Measurements from ENCODE around the gene USP34.
"Not testable (repeated sequence)": the region's sequence is repeated elsewhere in the genome, so short reads cannot be mapped to it uniquely, and the experiment has no call there.

USP34 gene

DNA sequence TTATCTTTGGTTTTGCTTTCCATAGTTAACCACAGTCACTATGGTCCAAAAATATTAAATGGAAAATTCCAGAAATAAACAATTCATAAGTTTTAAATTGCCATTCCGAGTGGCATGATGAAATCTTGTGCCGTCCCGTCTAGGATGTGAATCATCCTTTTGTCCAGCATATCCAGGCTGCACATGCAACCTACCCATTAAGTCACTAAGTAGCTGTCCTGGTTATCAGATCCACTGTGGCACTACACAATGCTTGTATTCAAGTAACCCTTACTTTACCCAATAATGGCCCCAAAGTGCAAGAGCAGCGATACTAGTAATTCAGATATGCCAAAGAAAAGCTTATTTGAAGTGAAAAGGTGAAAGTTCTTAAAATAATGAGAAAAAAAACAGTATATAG is 10.7 kb downstream of the USP34 start:
- DNase-seq (ENCODE audit: low spot score) = peak; percentile 68

DNA sequence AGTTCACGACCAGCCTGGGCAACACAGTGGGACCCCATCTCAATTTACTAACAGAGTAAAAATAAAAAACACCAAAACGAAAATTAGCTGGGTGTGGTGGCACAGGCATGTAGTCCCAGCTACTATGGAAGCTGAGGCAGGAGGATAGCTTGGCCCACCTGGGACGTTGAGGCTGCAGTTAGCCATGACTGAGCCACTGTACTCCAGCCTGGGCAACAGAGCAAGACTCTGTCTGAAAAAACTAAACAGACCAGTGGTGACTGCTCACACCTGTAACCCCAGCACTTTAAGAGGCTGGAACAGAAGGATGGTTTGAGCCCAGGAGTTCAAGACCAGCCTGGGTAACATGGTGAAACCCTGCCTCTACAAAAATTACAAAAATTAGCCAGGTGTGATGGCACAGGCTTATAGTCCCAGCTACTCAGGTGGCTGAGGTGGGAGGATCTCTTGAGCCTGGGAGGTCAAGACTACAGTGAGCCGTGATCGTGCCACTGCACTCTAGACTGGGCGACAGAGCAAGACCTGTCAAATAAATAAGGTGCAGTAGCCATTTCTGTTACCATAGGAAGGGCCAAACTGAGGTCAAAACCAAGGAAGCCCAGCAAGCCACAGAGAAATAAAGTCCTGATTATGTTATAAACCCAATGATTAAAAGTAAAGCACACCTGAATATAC is 14.0 kb downstream of the USP34 start:
- DNase-seq (ENCODE audit: low spot score) = no peak

DNA sequence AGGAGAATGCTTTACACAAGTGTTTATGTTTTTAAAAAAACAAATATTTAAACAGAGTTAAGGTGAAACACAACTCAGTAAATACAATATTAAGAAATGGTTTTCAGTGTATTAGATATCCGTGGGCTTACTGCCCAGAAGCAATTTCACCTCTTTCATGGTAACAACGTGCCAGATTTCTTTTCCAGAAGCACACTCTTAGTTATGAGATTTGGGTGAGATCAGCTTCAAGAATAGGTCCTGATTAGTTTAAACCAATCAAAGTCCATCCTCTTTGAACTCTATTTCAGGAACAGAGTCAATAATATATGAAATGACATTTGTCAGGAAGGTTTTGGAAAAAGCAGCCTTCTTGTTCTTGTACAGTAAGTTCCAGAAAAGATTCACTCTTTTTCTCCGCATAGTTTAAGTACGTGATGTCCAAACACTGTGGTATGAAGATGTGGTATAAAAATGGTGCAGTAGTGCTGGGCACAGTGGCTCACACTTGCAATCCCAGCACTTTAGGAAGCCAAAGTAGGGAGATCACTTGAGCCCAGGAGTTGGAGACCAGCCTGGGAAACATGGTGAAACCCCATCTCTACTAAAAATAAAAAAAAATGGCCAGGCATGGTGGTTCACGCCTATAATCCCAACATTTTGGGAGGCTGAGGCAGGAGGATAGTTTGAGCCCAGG is 14.7 kb downstream of the USP34 start:
- DNase-seq (ENCODE audit: low spot score) = no peak

DNA sequence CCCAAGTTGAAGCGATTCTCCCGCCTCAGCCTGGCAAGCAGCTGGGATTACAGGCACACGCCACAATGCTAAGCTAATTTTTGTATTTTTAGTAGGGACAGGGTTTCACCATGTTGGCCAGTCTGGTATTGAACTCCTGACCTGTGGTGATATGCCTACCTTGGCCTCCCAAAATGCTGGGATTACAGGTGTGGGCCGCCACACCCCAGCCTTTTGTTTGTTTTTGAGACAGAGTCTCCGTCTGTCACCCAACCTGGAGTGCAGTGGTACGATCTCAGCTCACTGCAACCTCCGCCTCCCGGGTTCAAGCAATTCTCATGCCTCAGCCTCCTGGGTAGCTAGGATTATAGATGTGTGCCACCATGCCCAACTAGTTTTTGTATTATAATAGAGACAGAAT is 15.9 kb downstream of the USP34 start:
- not testable (repeated sequence) for DNase-seq (ENCODE audit: low spot score)

DNA sequence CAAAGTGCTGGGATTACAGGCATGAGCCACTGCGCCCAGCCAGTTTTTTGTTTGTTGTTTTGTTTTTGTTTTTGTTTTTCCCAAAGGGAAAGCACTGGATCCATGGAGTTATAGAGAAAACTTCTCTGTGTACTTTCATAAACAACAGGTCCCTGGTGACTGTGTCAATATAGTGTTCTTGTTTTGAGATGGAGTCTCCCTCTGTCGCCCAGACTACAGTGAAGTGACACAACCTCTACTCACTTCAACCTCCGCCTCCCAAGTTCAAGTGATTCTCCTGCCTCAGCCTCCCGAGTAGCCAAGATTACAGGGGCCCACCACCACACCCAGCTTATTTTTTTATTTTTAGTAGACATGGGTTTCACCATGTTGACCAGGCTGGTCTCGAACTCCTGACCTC is 16.5 kb downstream of the USP34 start:
- DNase-seq (ENCODE audit: low spot score) = no peak

DNA sequence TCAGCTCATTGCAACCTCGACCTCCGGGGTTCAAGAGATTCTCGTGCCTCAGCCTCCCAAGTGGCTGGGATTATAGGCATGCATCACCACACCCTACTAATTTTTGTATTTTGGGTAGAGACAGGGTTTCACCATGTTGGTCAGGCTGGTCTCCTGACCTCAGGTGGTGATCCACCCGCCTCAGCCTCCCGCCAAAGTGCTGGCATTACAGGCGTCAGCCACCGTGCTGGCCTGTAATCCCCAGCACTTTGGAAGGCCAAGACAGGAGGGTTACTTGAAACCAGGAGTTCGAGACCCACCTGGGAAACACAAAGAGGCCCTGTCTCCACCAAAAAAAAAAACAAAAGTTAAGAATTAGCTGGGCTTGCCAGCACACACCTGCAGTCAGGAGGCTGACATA is 18.5 kb downstream of the USP34 start:
- DNase-seq (ENCODE audit: low spot score) = no peak

DNA sequence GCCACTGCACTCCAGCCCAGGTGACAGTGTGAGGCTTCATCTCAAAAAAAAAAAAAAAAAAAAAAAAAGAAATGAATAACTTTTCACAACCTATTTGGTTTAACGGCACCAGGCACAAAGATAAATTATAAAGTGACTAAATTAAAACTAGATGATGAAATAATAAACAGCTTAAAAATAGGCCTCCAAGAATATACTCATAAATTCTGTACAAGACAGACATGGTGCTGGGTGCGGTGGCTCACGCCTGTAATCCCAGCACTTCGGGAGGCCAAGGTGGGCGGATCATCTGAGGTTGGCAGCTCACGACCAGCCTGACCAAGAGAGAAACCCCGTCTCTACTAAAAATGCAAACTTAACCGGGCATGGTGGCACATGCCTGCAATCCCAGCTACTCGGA is 19.7 kb downstream of the USP34 start:
- no peak for DNase-seq (ENCODE audit: low spot score)

DNA sequence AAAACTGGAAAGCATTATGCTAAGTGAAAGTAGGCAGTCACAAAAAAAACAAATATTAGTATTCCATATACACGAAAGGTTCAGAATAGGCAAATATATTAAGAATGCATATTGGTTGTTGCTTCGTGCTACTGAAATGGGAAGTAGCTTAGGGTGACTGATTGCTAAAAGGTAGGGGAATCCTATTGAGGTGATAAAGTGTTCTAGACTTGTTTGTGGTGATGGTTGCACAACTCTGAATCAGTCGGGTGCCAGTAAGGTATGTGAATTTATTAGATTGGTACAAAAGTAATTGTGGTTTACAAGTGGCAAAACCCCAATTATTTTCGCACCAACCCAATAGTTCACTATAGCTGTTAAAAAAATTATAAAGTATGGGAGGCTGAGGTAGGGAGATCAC is 20.7 kb downstream of the USP34 start:
- no peak for DNase-seq (ENCODE audit: low spot score)

DNA sequence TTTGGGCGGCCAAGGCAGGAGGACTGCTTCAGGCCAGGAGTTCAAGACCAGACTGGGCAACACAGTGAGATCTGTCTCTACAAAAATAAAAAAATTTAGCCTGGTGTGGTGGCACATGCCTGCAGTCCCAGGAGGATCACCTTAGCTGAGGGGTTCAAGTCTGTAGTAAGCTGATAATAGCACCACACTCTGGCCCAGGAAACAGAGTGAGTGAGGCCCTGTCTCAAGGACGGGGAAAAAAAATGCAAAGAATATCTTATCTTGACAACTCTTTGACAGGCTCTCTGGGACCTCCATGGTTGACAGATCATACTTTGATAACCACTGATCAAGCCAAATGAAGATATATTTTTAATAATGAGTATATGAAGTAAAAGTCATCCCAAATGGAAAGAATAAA is 22.7 kb downstream of the USP34 start:
- no peak for DNase-seq (ENCODE audit: low spot score)

DNA sequence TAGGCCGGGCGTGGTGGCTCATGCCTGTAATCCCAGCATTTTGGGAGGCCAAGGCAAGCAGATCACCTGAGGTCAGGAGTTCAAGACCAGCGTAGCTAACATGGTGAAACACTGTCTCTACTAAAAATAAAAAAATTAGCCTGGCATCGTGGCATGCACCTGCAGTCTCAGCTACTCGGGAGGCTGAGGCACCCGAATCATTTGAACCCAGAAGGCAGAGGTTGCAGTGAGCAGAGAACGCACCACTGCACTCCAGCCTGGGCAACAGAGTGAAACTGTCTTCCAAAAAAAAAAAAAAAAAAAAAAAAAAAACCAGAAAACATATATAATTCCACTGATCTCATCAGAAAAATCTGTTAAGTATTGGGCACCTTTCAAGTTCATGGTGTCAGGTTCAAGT is 23.9 kb downstream of the USP34 start:
- not testable (repeated sequence) for DNase-seq (ENCODE audit: low spot score)

DNA sequence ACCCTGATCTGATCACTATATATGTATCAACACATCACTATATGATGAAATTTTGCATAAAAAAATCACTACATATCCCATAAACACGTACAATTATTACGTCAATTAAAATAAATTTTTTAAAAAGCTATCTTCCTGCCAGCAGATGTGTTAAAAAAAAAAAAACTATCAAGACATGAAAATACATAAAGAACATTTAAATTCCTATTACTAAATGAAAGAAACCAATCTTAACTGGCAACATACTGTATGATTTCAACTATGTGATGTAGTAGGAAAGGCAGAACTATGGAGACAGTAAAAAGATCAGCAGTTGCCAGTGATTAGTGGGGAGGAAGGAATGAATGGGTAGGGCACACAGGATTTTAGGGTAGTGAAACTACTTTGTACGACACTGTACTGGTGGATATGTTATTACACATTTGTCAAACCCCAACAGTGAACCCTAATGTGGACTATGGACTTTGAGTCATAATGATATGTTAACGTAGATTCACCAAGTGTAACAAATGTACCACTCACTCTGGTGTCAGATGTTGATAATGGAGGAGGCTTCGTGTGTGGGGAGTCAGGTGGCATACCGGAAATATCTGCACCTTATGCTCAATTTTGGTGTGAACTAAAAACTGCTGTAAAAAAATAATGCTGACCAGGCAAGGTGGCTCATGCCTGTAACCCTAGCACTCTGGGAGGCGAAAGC is 27.4 kb downstream of the USP34 start:
- DNase-seq (ENCODE audit: low spot score) = no peak

DNA sequence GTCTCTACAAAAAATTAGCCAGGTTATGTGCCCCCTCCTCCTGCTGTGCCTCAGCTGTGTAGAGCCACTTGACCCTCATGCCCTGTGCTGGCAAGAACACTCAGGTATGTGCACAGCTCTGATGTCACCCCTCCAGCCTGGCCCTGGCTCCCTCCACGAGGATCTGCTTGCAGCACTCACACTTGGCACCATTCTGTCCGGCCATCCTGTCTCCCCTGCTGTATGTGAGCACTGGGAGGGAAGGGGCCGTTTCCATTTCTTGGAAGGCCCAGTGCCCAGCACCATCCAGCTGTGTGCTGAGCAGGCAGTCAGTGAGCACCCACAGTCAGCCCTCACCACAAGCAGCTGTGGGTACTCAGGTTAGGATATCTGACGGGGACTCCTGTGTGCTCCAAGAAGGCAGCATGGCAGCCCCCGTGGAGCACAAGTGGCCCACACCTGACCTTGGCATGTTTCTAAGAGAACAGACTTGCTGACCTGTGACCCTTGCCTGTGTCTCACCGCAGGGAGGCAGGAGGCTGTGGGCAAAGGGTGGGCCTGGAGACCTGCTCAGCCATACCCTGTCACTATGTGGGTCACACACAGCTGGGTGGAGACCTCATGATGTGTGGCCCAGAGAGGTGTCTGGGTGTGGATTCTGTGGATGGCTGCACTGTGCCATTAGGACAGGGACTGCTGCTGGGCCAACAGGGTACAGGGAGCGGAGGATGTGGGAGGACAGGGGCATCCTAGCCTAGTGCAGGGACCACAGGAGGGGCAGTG is 31.5 kb downstream of the USP34 start:
- DNase-seq (ENCODE audit: low spot score) = no peak

DNA sequence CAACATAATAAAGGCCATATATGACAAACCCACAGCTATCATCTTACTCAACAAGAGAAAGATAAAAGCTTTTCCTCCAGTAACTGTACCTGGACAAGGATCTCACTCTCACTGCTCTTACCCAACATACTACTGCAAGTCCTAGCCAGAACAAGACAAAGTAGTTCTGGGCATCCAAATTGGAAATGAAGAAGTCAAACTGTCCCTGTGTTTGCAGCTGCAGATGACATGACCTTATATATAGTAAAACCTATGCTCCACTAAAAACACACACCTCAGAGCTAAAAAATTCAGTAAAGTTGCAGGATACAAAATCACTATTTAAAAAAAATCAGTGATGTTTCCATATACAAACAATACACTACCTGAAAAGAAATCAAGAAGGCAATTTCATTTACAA is 32.2 kb downstream of the USP34 start:
- no peak for DNase-seq (ENCODE audit: low spot score)

DNA sequence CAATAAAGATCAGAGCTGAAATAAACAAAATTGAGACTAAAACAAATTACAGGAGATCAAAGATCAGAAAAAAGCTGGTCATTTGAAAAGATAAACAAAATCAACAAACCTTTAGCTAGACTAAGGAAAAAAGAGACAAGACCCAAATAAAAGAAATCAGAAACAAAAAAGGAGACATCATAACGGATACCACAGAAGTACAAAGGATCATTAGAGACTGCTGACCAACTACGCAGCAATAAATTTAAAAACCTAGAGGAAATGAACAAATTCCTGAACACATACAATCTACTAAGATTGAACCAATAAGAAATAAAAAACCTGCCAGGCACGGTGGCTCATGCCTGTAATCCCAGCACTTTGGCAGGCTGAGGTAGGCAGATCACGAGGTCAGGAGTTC is 33.7 kb downstream of the USP34 start:
- no peak for DNase-seq (ENCODE audit: low spot score)

DNA sequence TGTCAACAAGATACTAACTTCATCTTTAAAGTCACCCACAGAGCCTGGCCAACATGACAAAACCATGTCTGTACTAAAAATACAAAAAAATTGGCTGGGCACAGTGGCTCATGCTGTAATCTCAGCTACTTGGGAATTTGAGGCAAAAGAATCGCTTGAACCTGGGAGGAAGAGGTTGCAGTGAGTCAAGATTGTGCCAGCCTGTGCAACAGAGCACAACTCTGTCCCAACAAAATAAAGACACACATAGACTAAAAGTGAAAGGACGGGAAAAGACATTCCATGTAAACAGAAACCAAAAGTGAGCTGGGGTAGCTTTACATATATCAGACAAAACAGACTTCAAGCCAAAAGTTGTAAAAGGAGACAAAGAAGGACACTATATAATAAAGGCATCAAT is 34.8 kb downstream of the USP34 start:
- no peak for DNase-seq (ENCODE audit: low spot score)

DNA sequence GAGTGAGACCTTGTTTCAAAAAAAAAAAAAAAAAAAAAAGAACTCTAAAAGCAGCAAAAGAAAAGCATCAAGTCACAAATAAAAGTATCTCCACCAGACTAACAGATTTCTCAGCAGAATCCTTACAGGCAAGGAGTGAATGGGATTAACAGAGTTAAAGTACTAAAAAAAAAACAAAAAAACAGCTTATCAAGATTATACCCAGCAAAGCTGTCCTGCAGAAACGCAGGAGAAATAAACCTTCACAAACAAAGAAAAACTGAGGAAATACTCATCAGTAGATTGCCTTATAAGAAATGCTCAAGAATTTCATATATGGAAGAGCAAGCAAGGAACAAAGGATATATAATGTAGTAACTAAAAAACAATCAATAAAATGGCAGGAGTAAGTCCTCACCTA is 35.6 kb downstream of the USP34 start:
- DNase-seq (ENCODE audit: low spot score) = no peak

DNA sequence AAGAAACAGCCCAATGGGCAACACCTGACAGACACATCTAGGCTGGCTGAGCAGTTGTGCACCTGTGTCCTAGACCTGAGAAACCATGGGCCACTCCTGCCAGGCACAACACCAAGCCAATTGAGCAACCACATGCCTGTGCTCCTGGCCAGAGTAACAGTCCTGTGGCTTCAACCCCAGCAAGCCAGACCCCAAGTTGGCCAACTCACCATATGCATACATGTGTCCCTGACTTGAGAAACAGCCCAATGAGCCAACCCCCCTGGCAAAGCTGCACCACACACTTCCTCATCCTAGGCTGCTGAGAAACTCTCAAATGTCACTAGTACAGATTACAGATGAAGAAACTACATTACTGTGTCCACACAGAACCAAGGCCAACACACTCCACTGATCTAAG is 36.6 kb downstream of the USP34 start:
- peak; percentile 11 for DNase-seq (ENCODE audit: low spot score)

DNA sequence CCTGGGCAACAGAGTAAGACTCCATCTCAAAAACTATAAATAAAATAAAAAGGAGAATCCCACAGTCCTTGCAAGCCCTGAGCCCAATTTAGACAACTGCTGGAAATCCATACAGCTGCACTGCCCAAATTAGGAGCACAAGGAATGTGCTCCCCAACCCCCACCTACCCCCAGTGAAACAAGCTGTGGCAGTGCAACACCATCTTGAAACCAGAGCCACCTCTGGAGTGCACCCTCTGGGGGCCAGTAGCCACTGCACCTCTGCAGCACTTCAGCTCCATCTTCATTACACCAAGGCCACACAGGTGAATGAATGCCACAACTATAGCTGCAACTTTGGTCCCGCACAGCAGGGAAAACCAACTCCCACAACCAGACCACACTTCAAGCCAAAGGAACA is 37.3 kb downstream of the USP34 start:
- no peak for DNase-seq (ENCODE audit: low spot score)

DNA sequence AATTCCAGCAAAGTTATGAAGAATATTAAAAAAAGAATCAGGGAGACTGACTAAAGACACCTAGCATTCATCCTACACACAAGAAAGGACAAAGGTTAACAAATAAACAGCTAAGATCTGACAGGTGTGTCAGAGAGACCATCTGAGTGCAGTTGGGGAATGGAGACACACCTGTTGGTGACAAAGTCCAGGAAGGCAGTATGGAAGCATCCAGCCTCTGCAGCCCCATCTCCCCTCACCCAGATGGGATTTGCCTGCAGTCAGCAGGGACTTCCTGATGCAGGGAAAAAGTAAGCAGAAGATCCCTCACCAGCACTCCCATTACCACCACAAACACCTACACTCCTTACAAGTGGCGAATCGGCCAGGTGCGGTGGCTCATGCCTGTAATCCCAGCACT is 37.9 kb downstream of the USP34 start:
- DNase-seq (ENCODE audit: low spot score) = no peak

DNA sequence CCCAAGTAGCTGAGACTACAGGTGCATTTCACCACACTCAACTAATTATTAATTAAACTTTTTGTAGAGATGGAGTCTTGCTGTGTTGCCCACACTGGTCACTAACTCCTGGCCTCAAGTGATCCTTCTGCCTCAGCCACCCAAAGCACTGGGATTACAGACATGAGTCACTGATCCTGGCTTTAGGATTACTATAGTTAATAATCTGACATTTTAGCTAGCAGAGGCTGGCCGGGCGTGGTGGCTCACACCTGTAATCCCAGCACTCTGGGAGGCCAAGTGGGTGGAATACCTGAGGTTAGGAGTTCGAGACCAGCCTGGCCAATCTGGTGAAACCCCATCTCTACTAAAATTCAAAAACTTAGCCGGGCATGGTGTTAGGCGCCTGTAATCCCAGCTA is 39.5 kb downstream of the USP34 start:
- DNase-seq (ENCODE audit: low spot score) = no peak

DNA sequence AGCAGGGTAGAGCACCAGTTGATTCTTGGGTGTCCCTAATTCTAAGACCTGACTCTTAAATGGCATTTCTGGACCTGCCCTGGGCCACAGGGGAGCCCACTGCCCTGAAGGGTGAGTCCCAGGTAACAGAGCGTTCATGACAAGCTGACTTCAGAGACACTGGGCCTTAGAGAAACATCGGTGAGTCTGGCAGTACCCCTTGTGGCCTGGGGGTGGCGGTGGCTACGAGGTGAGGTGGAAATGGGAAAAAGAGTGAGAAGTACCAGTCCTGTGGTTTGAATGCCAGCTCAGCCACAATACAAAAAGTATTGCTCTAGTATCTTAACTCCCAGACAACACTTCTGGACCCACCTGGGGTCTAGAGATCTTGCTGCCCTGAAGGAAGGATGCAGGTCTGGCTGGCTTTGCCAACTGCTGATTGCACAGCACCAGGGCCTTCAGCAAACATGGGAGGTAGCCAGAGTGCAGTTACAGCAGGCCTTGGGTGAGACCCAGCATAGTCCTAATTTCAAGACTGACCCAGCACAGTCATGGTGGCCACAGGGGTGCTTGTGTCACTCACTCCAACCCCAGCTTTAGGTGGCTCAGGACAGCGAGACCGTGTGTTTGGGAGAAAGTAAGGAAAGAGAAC is 44.5 kb downstream of the USP34 start:
- DNase-seq (ENCODE audit: low spot score) = peak; percentile 20

DNA sequence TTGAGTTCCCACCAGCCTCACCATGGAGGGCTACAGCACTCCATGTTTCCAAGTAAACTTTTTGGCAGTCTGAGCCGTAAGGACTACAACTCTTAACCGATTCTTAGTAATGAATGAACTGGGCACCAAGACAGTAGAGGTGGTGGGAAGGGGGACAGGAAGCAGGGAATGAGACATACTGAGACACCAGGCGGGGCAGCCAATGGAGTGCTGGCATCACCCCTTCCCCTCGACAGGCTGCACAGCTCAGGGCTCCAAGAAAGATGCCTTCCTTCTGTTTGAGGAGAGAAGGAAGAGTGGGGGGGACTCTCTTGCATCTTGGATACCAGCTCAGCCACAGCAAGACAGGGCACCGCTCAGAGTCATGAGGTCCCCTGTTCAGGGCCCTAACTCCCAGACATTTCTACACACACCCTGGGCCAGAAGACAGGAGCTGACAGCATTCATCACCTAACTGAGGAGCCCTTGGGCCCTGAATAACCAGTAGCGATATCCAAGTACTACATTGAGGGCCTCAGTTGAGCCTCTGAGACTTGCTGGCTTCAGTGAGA is 45.2 kb downstream of the USP34 start:
- DNase-seq (ENCODE audit: low spot score) = no peak
